Vagina (tissue), 2 donors: ENCODE results near the gene ELK4. TPM values are rescaled to one million over a fixed set of nuclear protein-coding genes. Genes with fewer than 3 reads are reported as not detected.

Experiments used
- DNase-seq, 2 donors: peaks; one replicate each; pipeline ENCODE4 v3.0.0-alpha.2; 2017; ENCODE audit errors: extremely low spot score in 2 of 2
- H3K27ac ChIP-seq: fragments of 200-600 bp; sonication (generic); one replicate; pipeline ENCODE4 v1.5.1; 2019
- H3K27me3 ChIP-seq: fragments of 200-600 bp; sonication (generic); one replicate; pipeline ENCODE4 v1.5.1; 2019
- H3K36me3 ChIP-seq, 2 donors: fragments of 200-600 bp; sonication (generic); one replicate each; pipeline ENCODE4 v1.5.1; 2017 to 2019
- H3K4me1 ChIP-seq: fragments of 200-600 bp; sonication (generic); one replicate; pipeline ENCODE4 v1.5.1; 2019
- H3K4me3 ChIP-seq, 2 donors: fragments of 200-600 bp; sonication (generic); 1 replicate in 1 of 2; 2 replicates in 1 of 2; pipeline ENCODE4 v1.5.1; 2016 to 2019
- H3K9me3 ChIP-seq: fragments of 200-600 bp; sonication (generic); one replicate; pipeline ENCODE4 v1.5.1; 2019
- CTCF ChIP-seq, 3 experiments: fragments of 450-650 bp in 2 of 3; fragments of 200-600 bp in 1 of 3; sonication (generic) in 1 of 3; IDR thresholded peaks; one replicate each; pipeline ENCODE4 v1.5.1; 2017 to 2019; ENCODE audit warnings: antibody characterized with exemption in 3 of 3, mild to moderate bottlenecking in 2 of 3, moderate library complexity in 2 of 3
- POLR2A ChIP-seq, 2 donors: fragments of 450-650 bp; IDR thresholded peaks; one replicate each; pipeline ENCODE4 v1.6.1; 2017; ENCODE audit warnings: antibody characterized with exemption in 2 of 2, mild to moderate bottlenecking in 2 of 2, moderate library complexity in 2 of 2
- POLR2AphosphoS5 ChIP-seq, 2 donors: sonication (generic); formaldehyde crosslinking; IDR thresholded peaks; one replicate each; pipeline ENCODE4 v1.9.0; 2017; ENCODE audit warnings: antibody characterized with exemption in 2 of 2, mild to moderate bottlenecking in 2 of 2, low read depth in 1 of 2; ENCODE audit not compliant: insufficient read depth in 1 of 2
- intact Hi-C: fragments of 100-400 bp; cut with DNase I; formaldehyde crosslinking; loops from one replicate; pipeline ENCODE4 v1.15.1; 2023
- total RNA-seq: library from RNA; depleted of rRNA; stranded (reverse); fragments of >200 nt; gene quantifications from one replicate; pipeline ENCODE4 v1.2.3, GENCODE V29; 2016

ELK4 gene
- total RNA-seq, 1 donor from 2014 or later = 24.1 TPM

- no peaks in the 10 kb centered on the region for H3K36me3 ChIP-seq
- DNase-seq = peak in 1 of 2 donors; percentile 67
- H3K27ac ChIP-seq = no peak overlapping the region
- H3K9me3 ChIP-seq = no peaks in the 10 kb centered on the region
- no peak overlapping the region for H3K4me3 ChIP-seq
- TF ChIP-seq CTCF (IDR thresholded peaks at IDR 0.05) (no peak), POLR2AphosphoS5 (IDR thresholded peaks at IDR 0.05; ENCODE audit: insufficient read depth in 1 of 2, low read depth in 1 of 2) (no peak), POLR2A (IDR thresholded peaks at IDR 0.05) (no peak)
- peaks cover 22% of the 10 kb centered on the region for H3K4me1 ChIP-seq
- intact Hi-C loops = no loop called here
- no peaks in the 10 kb centered on the region for H3K27me3 ChIP-seq
These were observed 48.2 kb downstream of the ELK4 start for GRCh38 chr1:205583461-205584130.

GRCh38 chr1:205582471-205583291, 49.1 kb downstream of the ELK4 start:
- no peak overlapping the region for H3K4me3 ChIP-seq
- H3K27ac ChIP-seq = peak overlapping the region; percentile 17
- H3K9me3 ChIP-seq = no peaks in the 10 kb centered on the region
- H3K27me3 ChIP-seq = no peaks in the 10 kb centered on the region
- H3K36me3 ChIP-seq = no peaks in the 10 kb centered on the region
- TF ChIP-seq POLR2AphosphoS5 (IDR thresholded peaks at IDR 0.05; ENCODE audit: insufficient read depth in 1 of 2, low read depth in 1 of 2) (peak; percentile 9 to 35), POLR2A (IDR thresholded peaks at IDR 0.05) (no peak)
- DNase-seq = no peak
- peaks cover 22% of the 10 kb centered on the region for H3K4me1 ChIP-seq
- intact Hi-C loops = no loop called here

DNA sequence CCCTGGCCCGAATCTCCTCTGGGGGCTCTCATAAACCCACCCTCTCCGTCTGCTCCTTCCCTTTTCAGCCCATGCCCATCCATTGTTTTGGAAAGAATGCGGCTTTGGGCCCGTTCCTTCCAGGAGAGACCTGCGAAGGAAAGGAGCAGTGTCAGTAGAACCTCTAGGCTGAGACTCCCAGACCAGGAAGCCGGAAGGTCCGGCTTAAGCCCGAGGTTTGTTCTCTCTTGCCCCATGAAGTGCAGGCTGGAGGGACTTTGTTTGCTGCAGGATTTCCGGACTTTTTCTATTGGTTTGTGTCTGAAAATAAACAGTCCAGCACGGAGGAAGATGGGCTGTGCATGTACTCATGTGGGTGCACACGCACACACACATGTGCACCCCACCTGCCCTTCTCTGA, 49.8 kb downstream of the ELK4 start:
- DNase-seq = no peak
- Histone ChIP-seq H3K27me3 (no peaks in the 10 kb centered on the region), H3K36me3 (no peaks in the 10 kb centered on the region), H3K9me3 (no peaks in the 10 kb centered on the region), H3K27ac (no peak overlapping the region), H3K4me1 (peaks cover 22% of the 10 kb centered on the region), H3K4me3 (no peak overlapping the region)
- TF ChIP-seq CTCF (IDR thresholded peaks at IDR 0.05) (no peak), POLR2A (IDR thresholded peaks at IDR 0.05) (no peak), POLR2AphosphoS5 (IDR thresholded peaks at IDR 0.05; ENCODE audit: insufficient read depth in 1 of 2, low read depth in 1 of 2) (no peak)
- intact Hi-C loops = no loop called here

- H3K27me3 ChIP-seq = no peaks in the 10 kb centered on the region
- intact Hi-C loops = no loop called here
- no peaks in the 10 kb centered on the region for H3K9me3 ChIP-seq
- H3K4me3 ChIP-seq = no peak overlapping the region
- peaks cover 22% of the 10 kb centered on the region for H3K4me1 ChIP-seq
- no peak for DNase-seq
- H3K27ac ChIP-seq = no peak overlapping the region
- TF ChIP-seq CTCF (IDR thresholded peaks at IDR 0.05) = no peak
- no peaks in the 10 kb centered on the region for H3K36me3 ChIP-seq
These were observed 50.4 kb downstream of the ELK4 start for GRCh38 chr1:205581321-205581980.

GRCh38 chr1:205580923-205581180, 51.0 kb downstream of the ELK4 start:
- no peak for TF ChIP-seq CTCF (IDR thresholded peaks at IDR 0.05)
- no peak for TF ChIP-seq POLR2AphosphoS5 (IDR thresholded peaks at IDR 0.05; ENCODE audit: insufficient read depth in 1 of 2, low read depth in 1 of 2)
- no peak for TF ChIP-seq POLR2A (IDR thresholded peaks at IDR 0.05)
- DNase-seq = no peak
- H3K9me3 ChIP-seq = no peaks in the 10 kb centered on the region
- intact Hi-C loops = no loop called here
- no peaks in the 10 kb centered on the region for H3K36me3 ChIP-seq
- H3K27ac ChIP-seq = no peak overlapping the region
- peaks cover 19% of the 10 kb centered on the region for H3K4me1 ChIP-seq
- no peaks in the 10 kb centered on the region for H3K27me3 ChIP-seq
- H3K4me3 ChIP-seq = no peak overlapping the region
